Bronchial epithelial cell (primary cell): ENCODE measurements around the gene CMKLR1. TPM values are rescaled to one million over a fixed set of nuclear protein-coding genes. Genes with fewer than 3 reads are reported as not detected.

Experiments
- DNase-seq: peaks from one replicate; pipeline ENCODE4 v3.0.0-alpha.2; 2010; ENCODE audit warnings: low read depth
- FAIRE-seq: peaks from 2 replicates; lab custom pipeline; 2011; peaks lifted over from hg19 to GRCh38; lab: Jason Lieb, UNC
- H3K27me3 ChIP-seq: 2 replicates; pipeline ENCODE4 v1.5.1; 2011; ENCODE audit warnings: low read length; ENCODE audit not compliant: control insufficient read depth, insufficient read depth
- H3K36me3 ChIP-seq: 2 replicates; pipeline ENCODE4 v1.5.1; 2011; ENCODE audit warnings: low read length; ENCODE audit not compliant: control insufficient read depth, insufficient read depth
- H3K4me3 ChIP-seq: 2 replicates; pipeline ENCODE4 v1.5.1; 2011; ENCODE audit warnings: mild to moderate bottlenecking, low read depth, low read length, control low read depth
- total RNA-seq: library from RNA; depleted of rRNA; stranded (reverse); fragments of >200 nt; gene quantifications from 2 replicates; pipeline ENCODE4 v1.2.1, GENCODE V29; 2014
- TF ChIP-seq, protein P1 (sequence below): IDR thresholded peaks from 2 replicates; pipeline ENCODE4 v1.5.1; 2011; ENCODE audit warnings: mild to moderate bottlenecking, moderate library complexity, low read length, control low read depth, inconsistent platforms; ENCODE audit not compliant: insufficient read depth, severe bottlenecking

CMKLR1 gene
- total RNA-seq, 1 donor from 2014 or later = not detected

DNA sequence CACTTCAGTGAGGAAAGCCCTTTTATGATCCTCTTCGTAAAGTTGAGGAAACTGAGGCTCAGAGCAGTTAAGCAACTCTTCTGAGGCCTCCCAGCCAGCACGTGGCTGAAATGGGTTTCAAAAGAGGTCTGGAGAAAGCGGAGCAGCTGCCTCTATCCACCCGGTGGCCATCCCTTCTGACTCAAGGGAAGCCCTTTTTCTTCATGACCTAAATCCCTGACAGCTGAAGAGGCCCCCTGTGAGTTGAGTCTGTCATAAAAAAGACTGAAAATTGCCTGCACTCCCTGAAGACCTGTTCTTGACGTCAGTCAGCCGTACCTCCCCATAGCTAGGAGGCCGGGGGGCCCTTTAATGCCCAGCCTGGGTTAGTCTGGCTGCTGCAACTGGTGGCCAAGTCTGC is 10.7 kb downstream of the CMKLR1 start:
- Histone ChIP-seq H3K4me3 (no peak overlapping the region), H3K36me3 (no peaks in the 10 kb centered on the region), H3K27me3 (no peaks in the 10 kb centered on the region)
- DNase-seq (no peak), FAIRE-seq (no peak)
- TF ChIP-seq, protein P1, sequence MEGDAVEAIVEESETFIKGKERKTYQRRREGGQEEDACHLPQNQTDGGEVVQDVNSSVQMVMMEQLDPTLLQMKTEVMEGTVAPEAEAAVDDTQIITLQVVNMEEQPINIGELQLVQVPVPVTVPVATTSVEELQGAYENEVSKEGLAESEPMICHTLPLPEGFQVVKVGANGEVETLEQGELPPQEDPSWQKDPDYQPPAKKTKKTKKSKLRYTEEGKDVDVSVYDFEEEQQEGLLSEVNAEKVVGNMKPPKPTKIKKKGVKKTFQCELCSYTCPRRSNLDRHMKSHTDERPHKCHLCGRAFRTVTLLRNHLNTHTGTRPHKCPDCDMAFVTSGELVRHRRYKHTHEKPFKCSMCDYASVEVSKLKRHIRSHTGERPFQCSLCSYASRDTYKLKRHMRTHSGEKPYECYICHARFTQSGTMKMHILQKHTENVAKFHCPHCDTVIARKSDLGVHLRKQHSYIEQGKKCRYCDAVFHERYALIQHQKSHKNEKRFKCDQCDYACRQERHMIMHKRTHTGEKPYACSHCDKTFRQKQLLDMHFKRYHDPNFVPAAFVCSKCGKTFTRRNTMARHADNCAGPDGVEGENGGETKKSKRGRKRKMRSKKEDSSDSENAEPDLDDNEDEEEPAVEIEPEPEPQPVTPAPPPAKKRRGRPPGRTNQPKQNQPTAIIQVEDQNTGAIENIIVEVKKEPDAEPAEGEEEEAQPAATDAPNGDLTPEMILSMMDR = no peak

- FAIRE-seq (no peak), DNase-seq (no peak)
- H3K36me3 ChIP-seq = no peaks in the 10 kb centered on the region
These were observed 11.3 kb downstream of the CMKLR1 start for GRCh38 chr12:108327621-108328344.

DNA sequence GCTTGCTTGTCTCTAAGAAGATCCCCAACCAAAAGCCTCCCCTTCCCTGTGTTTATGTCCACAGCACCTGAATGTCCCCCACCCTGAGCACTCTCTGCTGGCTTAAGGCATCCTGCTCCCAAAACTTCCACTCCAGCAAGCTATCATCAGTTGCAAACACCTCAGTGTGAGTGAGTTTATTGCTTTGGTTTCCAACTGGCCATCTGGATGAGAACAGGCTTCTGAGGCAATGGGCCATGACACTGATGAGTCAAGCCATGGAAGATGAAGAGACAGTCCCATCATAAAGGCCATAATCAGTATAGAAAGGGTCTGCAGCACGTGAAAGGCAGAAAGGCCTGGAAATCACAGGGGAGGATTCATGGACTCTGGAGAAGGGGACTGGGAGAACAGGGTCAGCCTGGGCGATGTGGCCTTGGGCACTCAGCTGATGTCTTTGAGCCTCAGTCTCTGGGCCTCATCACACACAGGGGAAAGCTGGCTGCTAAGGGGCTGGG is 12.8 kb downstream of the CMKLR1 start:
- TF ChIP-seq, protein P1 = no peak
- no peaks in the 10 kb centered on the region for H3K27me3 ChIP-seq
- no peak overlapping the region for H3K4me3 ChIP-seq
- H3K36me3 ChIP-seq = no peaks in the 10 kb centered on the region
- DNase-seq (no peak), FAIRE-seq (no peak)

More at GRCh38 chr12:108327621-108328344, 11.3 kb downstream of the CMKLR1 start:
- no peak overlapping the region for H3K4me3 ChIP-seq
- no peaks in the 10 kb centered on the region for H3K27me3 ChIP-seq
- TF ChIP-seq, protein P1 = no peak

DNA sequence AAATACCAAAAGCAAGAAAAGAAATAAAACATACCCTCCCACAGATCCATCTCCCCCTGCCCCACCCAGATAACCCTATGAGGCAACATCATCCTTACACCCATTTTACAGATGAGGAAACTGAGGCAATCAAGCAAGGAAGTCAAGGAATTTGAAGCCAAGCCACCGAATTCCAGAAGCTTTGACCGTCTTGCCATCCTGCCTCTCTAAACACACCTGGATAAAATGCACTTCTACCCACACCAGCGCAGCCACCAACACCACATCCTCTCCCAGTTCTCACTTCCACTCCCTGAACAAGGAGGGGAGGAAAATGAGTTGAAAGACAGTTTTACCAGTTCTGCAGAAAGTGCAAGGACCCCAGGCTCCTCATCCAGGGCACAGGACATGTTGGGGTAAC is 13.6 kb downstream of the CMKLR1 start:
- Histone ChIP-seq H3K27me3 (no peaks in the 10 kb centered on the region), H3K4me3 (no peak overlapping the region), H3K36me3 (no peaks in the 10 kb centered on the region)
- FAIRE-seq (no peak), DNase-seq (no peak)
- TF ChIP-seq, protein P1 = no peak

GRCh38 chr12:108325018-108325358 is 14.1 kb downstream of the CMKLR1 start:
- no peaks in the 10 kb centered on the region for H3K27me3 ChIP-seq
- H3K36me3 ChIP-seq = no peaks in the 10 kb centered on the region
- no peak overlapping the region for H3K4me3 ChIP-seq
- DNase-seq (no peak), FAIRE-seq (no peak)
- TF ChIP-seq, protein P1 = no peak
